ENCODE data around the gene SNRNP25.

DNA sequence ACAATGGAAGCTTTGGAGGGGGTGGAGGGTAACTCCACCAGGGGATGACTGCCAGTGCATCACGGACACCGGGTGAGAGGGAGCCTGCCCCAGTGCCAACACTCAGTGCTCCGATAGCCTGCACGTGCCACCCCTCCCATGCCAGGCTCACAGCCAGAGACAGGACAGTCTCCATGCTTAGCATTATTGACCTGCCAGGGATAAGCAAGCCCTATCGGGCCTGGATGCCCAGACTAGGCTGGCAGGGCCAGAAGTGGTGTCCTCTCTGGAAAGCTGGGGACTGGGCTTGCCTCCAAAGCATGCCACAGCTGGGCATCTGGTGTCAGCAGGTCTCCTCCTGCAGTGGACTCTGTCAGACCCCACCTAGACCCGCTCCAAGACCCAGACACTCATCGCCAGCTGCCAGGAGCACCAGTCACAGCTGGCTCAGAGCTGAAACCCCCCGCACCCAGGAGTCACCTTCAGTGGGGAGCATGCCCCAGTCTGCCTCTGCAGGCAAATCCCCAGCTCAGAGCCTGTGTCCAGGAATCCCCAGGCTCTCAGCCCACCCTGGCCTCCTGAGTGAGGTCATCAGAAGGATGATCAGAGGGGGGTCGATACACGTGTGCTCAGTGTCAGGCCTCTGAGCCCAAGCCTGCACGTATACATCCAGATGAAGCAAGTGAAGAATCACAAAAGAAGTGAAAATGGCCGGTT, 20.6 kb downstream of the SNRNP25 start:
- TF ChIP-seq, protein P1, sequence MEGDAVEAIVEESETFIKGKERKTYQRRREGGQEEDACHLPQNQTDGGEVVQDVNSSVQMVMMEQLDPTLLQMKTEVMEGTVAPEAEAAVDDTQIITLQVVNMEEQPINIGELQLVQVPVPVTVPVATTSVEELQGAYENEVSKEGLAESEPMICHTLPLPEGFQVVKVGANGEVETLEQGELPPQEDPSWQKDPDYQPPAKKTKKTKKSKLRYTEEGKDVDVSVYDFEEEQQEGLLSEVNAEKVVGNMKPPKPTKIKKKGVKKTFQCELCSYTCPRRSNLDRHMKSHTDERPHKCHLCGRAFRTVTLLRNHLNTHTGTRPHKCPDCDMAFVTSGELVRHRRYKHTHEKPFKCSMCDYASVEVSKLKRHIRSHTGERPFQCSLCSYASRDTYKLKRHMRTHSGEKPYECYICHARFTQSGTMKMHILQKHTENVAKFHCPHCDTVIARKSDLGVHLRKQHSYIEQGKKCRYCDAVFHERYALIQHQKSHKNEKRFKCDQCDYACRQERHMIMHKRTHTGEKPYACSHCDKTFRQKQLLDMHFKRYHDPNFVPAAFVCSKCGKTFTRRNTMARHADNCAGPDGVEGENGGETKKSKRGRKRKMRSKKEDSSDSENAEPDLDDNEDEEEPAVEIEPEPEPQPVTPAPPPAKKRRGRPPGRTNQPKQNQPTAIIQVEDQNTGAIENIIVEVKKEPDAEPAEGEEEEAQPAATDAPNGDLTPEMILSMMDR (IDR thresholded peaks at IDR 0.05) = no peak
- no peak for TF ChIP-seq POLR2A (IDR thresholded peaks at IDR 0.05)
